ENCODE results near the gene ETHE1. TPM values are rescaled to one million over a fixed set of nuclear protein-coding genes. Genes with fewer than 3 reads are reported as not detected.
"Not testable (repeated sequence)": the region's sequence is repeated elsewhere in the genome, so short reads cannot be mapped to it uniquely, and the experiment has no call there.

Gene ETHE1
- total RNA-seq, 2 donors from 2014 or later = 71.1 to 74.0 TPM

DNA sequence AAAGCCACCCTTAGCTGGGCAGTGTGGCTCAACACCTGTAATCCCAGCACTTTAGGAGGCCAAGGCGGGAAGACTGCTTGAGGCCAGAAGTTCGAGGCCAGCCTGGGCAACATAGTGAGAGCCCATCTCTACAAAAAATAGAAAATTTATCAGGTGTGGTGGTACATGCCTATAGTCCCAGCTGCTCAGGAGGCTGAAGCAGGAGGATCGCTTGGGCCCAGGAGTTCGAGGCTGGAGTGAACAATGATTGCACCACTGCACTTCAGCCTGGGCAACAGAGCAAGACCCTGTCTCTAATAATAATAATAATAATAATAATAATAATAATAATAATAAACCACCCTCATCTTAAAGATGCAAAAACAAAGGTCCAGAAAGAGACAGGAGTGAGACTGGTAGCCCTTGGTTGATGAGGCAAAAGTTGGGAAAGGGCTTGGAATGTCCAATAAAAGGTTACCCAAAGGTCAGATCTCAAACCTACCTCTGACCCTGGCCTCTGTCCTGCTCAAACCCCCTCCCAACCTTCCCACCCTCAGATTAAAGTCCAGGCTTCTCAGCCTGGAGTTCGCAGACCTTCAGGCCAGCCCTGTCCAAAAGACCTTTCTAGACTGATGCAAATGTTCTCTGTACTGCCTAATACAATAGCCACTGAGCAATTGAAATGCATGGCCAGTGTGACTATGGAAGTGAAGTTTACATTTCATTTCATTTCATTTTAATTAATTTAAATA is 15.1 kb upstream of the ETHE1 start:
- Mint-ChIP-seq H3K4me1 (no peaks in the 10 kb centered on the region), H3K27ac (peak overlapping the region; percentile 50), H3K36me3 (ENCODE audit: low read depth) (peaks cover 80% of the 10 kb centered on the region), H3K27me3 (no peaks in the 10 kb centered on the region), H3K9me3 (peaks cover 5% of the 10 kb centered on the region), H3K4me3 (no peak overlapping the region)
- no peak for ATAC-seq (replicated peaks)

DNA sequence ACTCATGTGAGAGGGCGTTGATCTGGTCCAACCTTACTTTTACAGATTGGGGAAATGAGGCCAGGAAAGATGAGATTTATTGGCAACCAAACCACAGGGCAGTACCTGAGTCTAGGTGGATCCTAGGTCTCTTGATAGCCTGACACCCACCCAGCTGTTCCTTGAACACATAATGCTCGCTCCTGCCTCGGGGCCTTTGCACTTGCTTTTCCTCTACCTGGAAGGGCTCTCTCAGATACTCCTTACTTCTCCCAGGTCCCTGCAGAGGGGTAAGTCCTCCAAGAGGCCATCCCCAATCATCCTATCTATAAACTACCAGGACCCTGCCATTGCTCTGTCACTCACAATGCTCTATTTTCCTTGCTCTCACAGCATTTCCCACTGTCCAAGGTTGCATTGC is 13.4 kb upstream of the ETHE1 start:
- Mint-ChIP-seq H3K9me3 (peaks cover 5% of the 10 kb centered on the region), H3K4me1 (peaks cover 2% of the 10 kb centered on the region), H3K36me3 (ENCODE audit: low read depth) (peaks cover 78% of the 10 kb centered on the region), H3K27me3 (no peaks in the 10 kb centered on the region), H3K27ac (no peak overlapping the region), H3K4me3 (no peak overlapping the region)
- ATAC-seq (replicated peaks) = no peak

DNA sequence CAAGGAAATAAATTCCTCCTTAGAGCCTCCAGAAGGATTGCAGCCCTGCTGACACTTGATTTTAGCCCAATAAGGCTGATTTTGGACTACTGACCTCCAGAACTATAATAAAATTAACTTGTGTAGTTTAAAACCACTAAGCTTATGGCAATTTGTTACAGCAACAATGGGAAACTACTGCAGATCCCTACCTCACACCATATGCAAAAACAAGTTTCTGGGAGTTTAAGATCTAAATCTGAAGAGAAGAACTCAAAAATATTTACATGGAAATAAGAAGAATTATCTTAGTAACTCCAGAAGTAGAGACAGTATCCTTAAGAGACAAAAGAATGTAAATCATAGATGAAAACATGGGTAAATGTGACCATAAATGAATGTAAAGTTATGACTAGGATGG is 11.9 kb upstream of the ETHE1 start:
- Mint-ChIP-seq H3K4me3 (no peak overlapping the region), H3K36me3 (ENCODE audit: low read depth) (peaks cover 63% of the 10 kb centered on the region), H3K27ac (no peak overlapping the region), H3K9me3 (peaks cover 5% of the 10 kb centered on the region), H3K27me3 (no peaks in the 10 kb centered on the region), H3K4me1 (peaks cover 4% of the 10 kb centered on the region)
- no peak for ATAC-seq (replicated peaks)

DNA sequence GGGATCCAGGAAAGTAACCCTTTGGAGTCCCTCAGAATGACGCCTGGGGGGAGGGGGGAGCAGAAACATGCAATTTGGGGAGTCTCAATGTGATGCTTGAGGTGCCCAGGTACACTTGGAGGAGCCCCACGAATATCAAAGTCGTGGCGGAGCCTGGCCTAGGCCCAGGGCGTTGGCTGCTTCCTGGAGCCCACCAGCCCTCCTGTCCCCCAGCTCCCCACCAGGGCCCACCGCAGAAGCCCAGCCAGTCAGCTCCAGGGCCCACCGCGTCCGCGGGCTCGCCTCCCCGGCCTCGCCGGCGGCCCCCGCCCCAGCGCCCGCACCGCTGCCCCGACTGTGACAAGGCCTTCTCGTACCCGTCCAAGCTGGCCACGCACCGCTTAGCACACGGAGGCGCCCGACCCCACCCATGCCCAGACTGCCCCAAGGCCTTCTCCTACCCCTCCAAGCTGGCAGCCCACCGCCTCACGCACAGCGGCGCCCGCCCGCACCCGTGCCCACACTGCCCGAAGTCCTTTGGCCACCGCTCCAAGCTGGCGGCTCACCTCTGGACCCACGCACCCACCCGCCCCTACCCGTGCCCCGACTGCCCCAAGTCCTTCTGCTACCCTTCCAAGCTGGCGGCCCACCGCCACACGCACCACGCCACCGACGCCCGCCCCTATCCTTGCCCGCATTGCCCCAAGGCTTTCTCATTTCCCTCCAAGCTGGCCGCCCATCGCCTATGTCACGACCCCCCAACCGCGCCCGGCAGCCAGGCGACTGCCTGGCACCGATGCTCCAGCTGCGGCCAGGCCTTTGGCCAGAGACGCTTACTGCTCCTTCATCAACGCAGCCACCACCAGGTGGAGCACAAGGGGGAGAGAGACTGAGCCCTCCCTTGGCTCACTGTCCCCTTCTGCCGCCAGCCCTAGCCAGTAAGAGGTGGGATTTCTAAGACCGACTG is 8.1 kb upstream of the ETHE1 start:
- Mint-ChIP-seq H3K9me3 (peaks cover 5% of the 10 kb centered on the region), H3K36me3 (ENCODE audit: low read depth) (peaks cover 29% of the 10 kb centered on the region), H3K27me3 (no peaks in the 10 kb centered on the region), H3K27ac (peak overlapping the region; percentile 11), H3K4me3 (no peak overlapping the region), H3K4me1 (peaks cover 9% of the 10 kb centered on the region)
- ATAC-seq (replicated peaks) = no peak

DNA sequence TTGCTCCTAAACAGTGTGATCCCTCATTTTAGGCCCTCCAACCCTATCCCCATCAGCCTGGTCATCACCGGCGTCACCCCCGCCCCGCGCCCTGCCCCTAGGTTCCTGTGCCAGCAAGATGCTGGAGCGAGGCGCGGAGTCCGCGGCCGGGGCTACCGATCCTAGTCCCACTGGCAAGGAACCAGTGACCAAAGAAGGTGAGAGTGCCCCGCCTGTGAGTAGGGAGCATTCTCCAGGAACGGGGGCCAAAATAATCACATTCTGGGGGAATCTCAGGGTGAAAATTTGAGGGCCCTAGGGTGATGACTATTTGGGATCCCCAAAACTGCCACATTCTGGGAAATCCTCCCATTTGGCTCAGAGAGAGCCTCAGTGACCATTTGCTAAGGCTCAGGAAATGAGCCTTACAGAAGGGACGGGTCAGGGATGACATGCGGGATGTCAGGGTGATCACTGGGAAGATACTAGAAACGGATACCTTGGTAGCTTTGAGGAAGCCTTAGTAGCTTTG is 7.4 kb upstream of the ETHE1 start:
- Mint-ChIP-seq H3K27ac (no peak overlapping the region), H3K4me3 (peak overlapping the region; percentile 89)

DNA sequence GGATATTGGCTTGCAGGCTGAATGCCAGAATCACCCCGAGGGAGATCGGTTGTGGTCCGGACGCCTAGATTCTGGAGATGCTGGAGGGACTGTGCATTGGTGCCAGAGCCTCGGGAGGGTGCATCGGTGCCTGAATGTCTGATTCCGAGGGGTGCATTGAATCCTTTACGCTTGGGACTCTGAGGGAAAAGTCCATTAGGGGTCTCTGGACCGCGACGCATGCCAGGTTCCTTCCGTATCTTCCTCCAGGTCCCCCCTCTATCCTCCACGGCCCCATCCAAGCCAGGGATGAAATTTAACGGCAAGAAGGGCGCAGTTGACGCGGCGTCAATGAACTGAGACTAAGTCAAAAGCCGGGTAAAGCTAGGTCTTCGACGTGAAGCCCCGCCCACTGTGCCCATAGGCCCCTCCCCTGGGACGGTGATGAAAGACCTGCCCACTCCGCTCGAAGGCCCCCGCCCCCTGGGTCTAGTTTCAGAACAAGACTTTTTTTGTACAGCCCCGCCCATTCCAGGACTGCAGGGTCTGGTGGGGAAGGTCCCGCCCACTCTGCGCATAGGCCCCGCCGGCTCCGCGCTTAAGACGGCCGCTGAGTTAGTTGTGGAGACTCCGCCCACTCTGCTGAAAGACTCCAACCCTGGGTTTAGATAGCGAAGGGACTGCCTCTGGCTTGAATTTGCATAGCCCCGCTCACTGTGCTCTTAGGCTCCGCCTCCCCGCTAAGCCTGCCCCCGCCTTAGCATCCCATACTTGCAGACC is 6.7 kb upstream of the ETHE1 start:
- Mint-ChIP-seq H3K9me3 (no peaks in the 10 kb centered on the region), H3K27me3 (no peaks in the 10 kb centered on the region), H3K4me3 (peak overlapping the region; percentile 89), H3K36me3 (ENCODE audit: low read depth) (peaks cover 16% of the 10 kb centered on the region), H3K4me1 (peaks cover 9% of the 10 kb centered on the region), H3K27ac (peak overlapping the region; percentile 87)
- ATAC-seq (replicated peaks) = peak; percentile 81

More for the DNA sequence above, 7.4 kb upstream of the ETHE1 start:
- Mint-ChIP-seq H3K4me1 (peaks cover 9% of the 10 kb centered on the region), H3K9me3 (peaks cover 4% of the 10 kb centered on the region), H3K36me3 (ENCODE audit: low read depth) (peaks cover 22% of the 10 kb centered on the region), H3K27me3 (no peaks in the 10 kb centered on the region)
- no peak for ATAC-seq (replicated peaks)

DNA sequence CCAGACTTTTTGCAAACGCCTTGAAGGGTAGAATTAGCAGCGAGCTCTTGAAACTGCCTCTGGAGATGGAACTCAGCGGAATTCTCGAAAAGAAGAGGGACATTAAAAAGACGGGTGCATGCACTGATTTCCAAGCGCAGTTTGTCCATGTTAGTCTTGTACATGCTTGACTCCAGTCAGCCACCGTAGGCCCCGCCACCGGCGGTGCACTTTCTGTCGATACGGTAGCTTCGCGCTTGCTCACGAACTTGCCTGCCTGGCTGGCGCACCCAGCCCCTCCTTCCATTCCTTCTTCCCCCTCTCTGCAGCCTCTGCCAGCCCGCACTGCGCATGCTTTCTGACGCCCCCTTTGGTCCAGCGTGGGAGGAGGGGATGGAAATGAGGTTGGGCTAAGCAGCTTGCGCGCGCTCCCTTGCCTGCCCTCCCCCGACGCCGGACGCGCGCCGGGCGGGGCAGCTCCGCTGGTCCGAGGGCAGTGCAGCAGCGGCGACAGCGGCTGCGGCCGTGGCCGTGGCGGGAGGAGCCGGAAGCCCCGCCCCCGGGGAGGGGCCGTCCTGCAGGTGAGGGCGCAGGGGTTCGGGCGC is 6.1 kb upstream of the ETHE1 start, which contains the start of gene ZNF575:
ZNF575 (plus strand) TSS at position 227 of the 584 bp plus-strand sequence. CDS start 1,235 bp downstream, outside the sequence.
- peak; percentile 62 for ATAC-seq (replicated peaks)
- H3K27me3 Mint-ChIP-seq = no peaks in the 10 kb centered on the region
- peaks cover 9% of the 10 kb centered on the region for H3K4me1 Mint-ChIP-seq
- peak within 1 kb of the TSS; percentile 89 for H3K4me3 Mint-ChIP-seq
- peaks cover 9% of the 10 kb centered on the region for H3K36me3 Mint-ChIP-seq (ENCODE audit: low read depth)
- H3K27ac Mint-ChIP-seq = peak within 1 kb of the TSS; percentile 87
- H3K9me3 Mint-ChIP-seq = no peaks in the 10 kb centered on the region

DNA sequence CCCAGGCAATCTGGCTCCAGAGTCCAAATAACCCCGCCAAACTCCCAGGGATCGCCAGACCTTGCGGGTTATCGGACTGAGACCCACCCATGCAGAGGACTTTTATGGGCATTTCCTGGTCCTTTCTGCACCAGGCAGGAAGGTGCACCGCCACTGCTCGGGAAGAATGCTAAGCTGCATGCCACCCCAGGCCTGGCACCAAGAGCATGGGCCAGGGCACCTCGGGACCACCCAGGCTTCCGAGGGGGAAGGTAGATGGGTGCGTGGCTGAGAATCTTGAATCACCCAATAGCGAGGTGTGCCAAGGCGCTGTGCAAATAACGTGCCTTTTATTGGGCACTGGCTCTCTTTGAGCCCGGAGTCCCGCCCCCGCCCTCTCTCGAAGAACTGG is 5.6 kb upstream of the ETHE1 start:
- H3K36me3 Mint-ChIP-seq (ENCODE audit: low read depth) = peaks cover 5% of the 10 kb centered on the region
- H3K27me3 Mint-ChIP-seq = no peaks in the 10 kb centered on the region
- H3K4me1 Mint-ChIP-seq = peaks cover 9% of the 10 kb centered on the region
- peak; percentile 8 for ATAC-seq (replicated peaks)
- H3K9me3 Mint-ChIP-seq = no peaks in the 10 kb centered on the region
- peak overlapping the region; percentile 89 for H3K4me3 Mint-ChIP-seq
- H3K27ac Mint-ChIP-seq = peak overlapping the region; percentile 81

DNA sequence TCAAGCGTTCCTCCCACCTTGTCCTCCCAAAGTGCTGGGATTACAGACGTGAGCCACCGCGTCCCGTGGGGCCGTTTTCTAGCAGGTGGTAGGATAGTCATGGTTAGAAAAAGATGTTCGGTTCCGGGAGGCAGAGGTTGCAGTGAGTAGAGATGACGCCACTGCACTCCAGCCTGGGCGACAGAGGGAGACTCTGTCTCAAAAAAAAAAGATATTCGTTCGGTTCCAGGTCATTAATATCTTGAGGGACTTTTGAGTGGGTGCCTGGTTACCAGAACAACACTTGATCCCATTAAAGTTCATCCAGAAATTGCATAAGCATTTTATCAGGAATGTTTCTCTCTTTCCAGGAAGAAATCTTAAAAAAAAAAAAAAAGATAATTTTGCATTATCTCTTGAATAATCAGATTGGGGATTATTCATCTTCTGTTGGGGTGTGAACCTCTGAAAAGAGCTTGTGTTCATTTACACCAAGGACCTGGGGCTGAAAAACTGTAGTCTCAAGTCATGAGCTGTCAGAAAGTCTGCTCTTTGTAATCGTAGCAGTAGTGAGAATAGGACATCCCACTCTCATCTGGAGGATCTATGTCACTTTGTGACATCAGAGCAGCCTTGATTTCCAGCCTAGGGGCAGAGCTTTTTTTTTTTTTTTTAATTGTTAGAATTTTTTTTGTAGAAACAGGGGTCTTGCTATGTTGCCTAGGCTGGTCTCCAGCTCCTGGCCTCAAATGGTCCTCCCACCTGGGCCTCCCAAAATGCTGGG is 1.0 kb upstream of the ETHE1 start:
- Mint-ChIP-seq H3K27ac (peak overlapping the region; percentile 9), H3K4me1 (peaks cover 7% of the 10 kb centered on the region), H3K9me3 (no peaks in the 10 kb centered on the region), H3K4me3 (peak overlapping the region; percentile 84), H3K36me3 (ENCODE audit: low read depth) (peaks cover 19% of the 10 kb centered on the region), H3K27me3 (no peaks in the 10 kb centered on the region)
- peak; percentile 34 for ATAC-seq (replicated peaks)

DNA sequence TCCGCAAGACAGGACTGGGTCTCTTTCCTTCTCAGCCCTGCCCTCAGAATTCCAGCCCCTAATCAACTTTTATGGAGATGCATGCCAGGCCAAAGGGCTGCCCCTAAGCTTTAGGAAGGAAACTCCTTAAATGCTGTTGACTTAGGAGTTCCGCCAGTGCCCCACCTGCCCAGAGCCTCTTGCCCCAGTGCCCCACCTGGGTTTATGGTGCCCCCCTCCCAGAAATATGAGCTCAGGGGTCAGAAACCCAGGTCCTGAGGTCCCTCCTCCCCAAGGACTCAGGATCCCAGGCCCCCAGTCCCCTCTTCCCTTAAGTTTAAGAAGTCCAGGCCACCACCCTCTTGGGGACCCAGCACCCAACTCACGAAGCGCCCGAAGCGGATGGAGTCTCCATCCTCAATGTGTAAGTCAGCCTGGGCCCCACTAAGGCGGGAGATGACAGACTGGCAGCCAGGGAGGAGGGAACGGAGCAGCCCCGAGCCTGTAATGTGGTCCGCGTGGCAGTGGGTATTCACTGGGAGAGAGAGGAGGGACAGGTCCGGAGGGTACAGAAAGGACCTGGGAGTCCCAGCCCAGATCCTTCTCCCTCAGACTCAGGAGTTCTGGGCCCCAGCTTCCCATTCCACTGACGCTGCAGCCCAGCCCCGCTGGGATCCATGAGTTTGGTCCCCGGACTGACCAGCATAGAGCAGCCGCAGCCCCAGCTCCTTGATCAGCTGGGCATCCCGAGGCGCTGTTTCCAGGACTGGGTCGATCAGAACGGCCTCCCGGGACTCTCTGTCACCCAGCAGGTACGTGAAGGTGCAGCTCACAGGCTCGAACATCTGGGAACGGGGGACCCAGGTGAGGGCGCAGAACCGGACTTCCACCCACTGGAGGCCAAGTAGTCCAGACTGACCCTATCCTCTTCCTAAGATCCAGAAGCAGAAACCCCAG is 897 bp downstream of the ETHE1 start:
- Mint-ChIP-seq H3K4me3 (peak overlapping the region; percentile 84), H3K4me1 (peaks cover 7% of the 10 kb centered on the region), H3K36me3 (ENCODE audit: low read depth) (peaks cover 32% of the 10 kb centered on the region), H3K9me3 (no peaks in the 10 kb centered on the region), H3K27me3 (no peaks in the 10 kb centered on the region), H3K27ac (peak overlapping the region; percentile 85)
- ATAC-seq (replicated peaks) = peak; percentile 38

DNA sequence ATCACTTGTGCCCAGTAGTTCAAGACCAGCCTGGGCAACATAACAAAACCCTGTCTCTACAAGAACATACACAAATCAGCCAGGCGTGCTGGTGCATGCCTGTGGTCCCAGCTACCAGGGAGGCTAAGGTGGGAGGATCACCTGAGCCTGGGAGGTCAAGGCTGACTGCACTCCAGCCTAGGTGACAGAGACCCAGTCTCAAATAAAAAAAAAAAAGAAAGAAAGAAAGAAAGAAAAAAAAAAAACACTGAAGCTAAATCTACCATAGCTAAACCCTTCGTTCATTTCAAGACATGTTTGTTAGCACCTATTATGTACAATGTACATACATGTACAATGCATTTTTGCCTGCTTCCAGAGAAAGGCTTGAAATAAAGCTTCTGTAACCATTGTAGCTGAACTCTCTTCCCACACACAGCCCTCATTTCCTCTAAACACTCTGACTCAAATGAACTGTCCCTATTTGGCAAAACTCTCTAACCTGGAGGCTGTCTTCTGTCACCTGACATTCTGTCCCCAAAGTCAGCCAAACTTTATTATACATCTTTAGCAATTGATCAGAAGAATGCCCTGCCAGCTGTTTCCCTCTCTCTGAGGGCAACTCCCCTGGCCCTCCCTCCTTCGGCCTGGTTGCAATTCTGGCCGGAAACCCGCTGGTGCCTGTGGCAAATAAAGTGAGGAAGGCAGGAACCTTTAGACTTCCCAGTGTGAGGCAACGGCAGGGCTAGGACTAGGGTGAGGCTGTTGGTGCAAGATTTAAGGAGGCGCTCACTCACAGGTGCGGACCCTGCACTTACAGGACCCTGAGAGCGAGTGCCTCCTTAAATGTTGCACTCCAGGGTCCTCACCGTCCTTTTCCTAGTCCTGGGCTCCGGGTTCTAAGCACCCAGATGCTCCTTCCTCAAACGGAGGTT is 1.8 kb downstream of the ETHE1 start:
- Mint-ChIP-seq H3K36me3 (ENCODE audit: low read depth) (peaks cover 36% of the 10 kb centered on the region), H3K9me3 (no peaks in the 10 kb centered on the region), H3K27ac (peak overlapping the region; percentile 85), H3K27me3 (no peaks in the 10 kb centered on the region), H3K4me3 (peak overlapping the region; percentile 84), H3K4me1 (peaks cover 7% of the 10 kb centered on the region)
- peak; percentile 69 for ATAC-seq (replicated peaks)

DNA sequence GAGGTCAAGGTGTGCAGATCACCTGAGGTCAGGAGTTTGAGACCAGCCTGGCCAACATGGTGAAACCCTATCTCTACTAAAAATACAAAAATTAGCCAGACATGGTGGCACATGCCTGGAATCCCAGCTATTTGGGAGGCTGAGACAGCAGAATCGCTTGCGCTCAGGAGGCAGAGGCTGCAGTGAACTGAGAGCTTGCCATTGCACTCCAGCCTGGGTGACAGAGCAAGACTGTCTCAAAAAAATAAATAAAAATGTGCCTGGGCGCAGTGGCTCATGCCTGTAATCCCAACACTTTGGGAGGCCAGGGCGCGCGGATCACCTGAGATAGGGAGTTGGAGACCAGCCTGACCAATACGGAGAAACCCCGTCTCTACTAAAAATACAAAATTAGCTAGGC is 3.3 kb downstream of the ETHE1 start:
- H3K27me3 Mint-ChIP-seq; H3K27ac Mint-ChIP-seq; H3K9me3 Mint-ChIP-seq; H3K4me3 Mint-ChIP-seq; ATAC-seq (replicated peaks): not testable (repeated sequence)
- Mint-ChIP-seq H3K4me1 (peaks cover 13% of the 10 kb centered on the region), H3K36me3 (ENCODE audit: low read depth) (peaks cover 43% of the 10 kb centered on the region)

Measured in activated T-helper 17 cell treated with anti-CD3 and anti-CD28 coated beads, Interleukin-2, amount 50 U/mL, for 72 hours (primary cell).